HepG2 (cell line): ENCODE results near the gene FOSL2. TPM values are rescaled to one million over a fixed set of nuclear protein-coding genes. Genes with fewer than 3 reads are reported as not detected.

Source experiments
- ATAC-seq: fragments of 200-7000 bp; cut with Tn5 transposase; 3 replicates; pipeline ENCODE4 v1.9.1; 2020; ENCODE audit warnings: mild to moderate bottlenecking, moderate library complexity
- BruUV-seq: library from RNA; stranded (reverse); fragments of 400-500 nt; replicated peaks from 2 replicates; lab custom pipeline; 2021; lab: Mats Ljungman, UMichigan
- CTCF ChIA-PET: fragments of 300-600 bp; formaldehyde crosslinking; extraction: SDS; loops from one replicate; lab custom pipeline; 2021; ENCODE audit warnings: low total read pairs, inconsistent platforms, low intra/inter-chr PET ratio; lab: Yijun Ruan, JAX
- POLR2A ChIA-PET: fragments of 350-600 bp; sonication (Branson Sonifier 250); formaldehyde crosslinking; loops from one replicate; lab custom pipeline; 2020; ENCODE audit warnings: antibody characterized with exemption, inconsistent platforms; lab: Yijun Ruan, JAX
- DNase-seq: peaks from one replicate; pipeline ENCODE4 v3.0.0-alpha.2; 2015; ENCODE audit warnings: low spot score
- FAIRE-seq: peaks from 3 replicates; lab custom pipeline; 2011; peaks lifted over from hg19 to GRCh38; lab: Jason Lieb, UNC
- H2AFZ ChIP-seq: one replicate; pipeline ENCODE4 v1.6.1; 2011; ENCODE audit warnings: low read length, inconsistent platforms
- H3K27ac ChIP-seq: fragments of 300-600 bp; 3 replicates; pipeline ENCODE4 v1.8.0; 2011; ENCODE audit warnings: mixed run types, mild to moderate bottlenecking, mixed read lengths, low read length, inconsistent platforms; ENCODE audit not compliant: insufficient read depth; ENCODE audit errors: extremely low read length
- H3K27me3 ChIP-seq, 2 experiments: fragments of 200-600 bp in 1 of 2; 2 replicates in 1 of 2; 3 replicates in 1 of 2; pipeline versions ENCODE4 v1.6.0 to v1.8.0; 2011; ENCODE audit warnings: low read length in 2 of 2, mild to moderate bottlenecking in 2 of 2, moderate library complexity in 2 of 2, inconsistent platforms in 1 of 2; ENCODE audit not compliant: insufficient read depth in 2 of 2, control insufficient read depth in 1 of 2
- H3K36me3 ChIP-seq, 2 experiments: fragments of 200-600 bp in 1 of 2; replicated peaks in 1 of 2; 2 replicates in 1 of 2; 3 replicates in 1 of 2; pipeline versions ENCODE4 v1.5.1 to v1.8.0; 2011; ENCODE audit warnings: low read length in 2 of 2, inconsistent platforms in 1 of 2; ENCODE audit not compliant: insufficient read depth in 2 of 2, control insufficient read depth in 1 of 2
- H3K4me1 ChIP-seq: 2 replicates; pipeline ENCODE4 v1.5.1; 2012; ENCODE audit warnings: low read length, inconsistent platforms; ENCODE audit not compliant: insufficient read depth
- H3K4me2 ChIP-seq: 2 replicates; pipeline ENCODE4 v1.6.0; 2011; ENCODE audit warnings: low read depth, low read length, inconsistent platforms
- H3K4me3 ChIP-seq, 3 experiments: fragments of 200-600 bp in 1 of 3; sonication (generic), shearing (Covaris generic) in 1 of 3; replicated peaks in 1 of 3; 2 replicates each; pipeline ENCODE4 v1.5.1; 2011 to 2016; ENCODE audit warnings: low read length in 3 of 3, inconsistent platforms in 2 of 3, low read depth in 2 of 3, mild to moderate bottlenecking in 2 of 3, control low read depth in 1 of 3, mixed read lengths in 1 of 3; ENCODE audit not compliant: insufficient read depth in 1 of 3
- H3K79me2 ChIP-seq: one replicate; pipeline ENCODE4 v1.6.1; 2011; ENCODE audit warnings: low read length, inconsistent platforms; ENCODE audit not compliant: insufficient read depth
- H3K9ac ChIP-seq: 2 replicates; pipeline ENCODE4 v1.6.0; 2011; ENCODE audit warnings: mild to moderate bottlenecking, low read depth, low read length, inconsistent platforms; ENCODE audit not compliant: insufficient read depth
- H3K9me3 ChIP-seq: 2 replicates; pipeline ENCODE4 v1.5.1; 2012; ENCODE audit warnings: mild to moderate bottlenecking, low read length
- H4K20me1 ChIP-seq: 2 replicates; pipeline ENCODE4 v1.6.0; 2011; ENCODE audit warnings: inconsistent platforms, mild to moderate bottlenecking, low read length, moderate library complexity; ENCODE audit not compliant: insufficient read depth
- CBFB ChIP-seq: sonication (generic); formaldehyde crosslinking; IDR thresholded peaks from 2 replicates; pipeline ENCODE4 v1.4.0; 2020; ENCODE audit warnings: missing genetic modification reagents
- CENPBD1 ChIP-seq: sonication (generic); formaldehyde crosslinking; IDR thresholded peaks from 2 replicates; pipeline ENCODE4 v1.8.0; 2022; ENCODE audit warnings: missing genetic modification reagents, low read depth, mild to moderate bottlenecking, borderline replicate concordance
- ELK4 ChIP-seq: sonication (generic); formaldehyde crosslinking; IDR thresholded peaks from 2 replicates; pipeline ENCODE4 v1.9.0; 2021; ENCODE audit warnings: missing genetic modification reagents, borderline replicate concordance
- FOXJ3 ChIP-seq: sonication (generic); formaldehyde crosslinking; IDR thresholded peaks from 2 replicates; pipeline ENCODE4 v1.4.0; 2020; ENCODE audit warnings: missing genetic modification reagents, mild to moderate bottlenecking, borderline replicate concordance
- GABPB1 ChIP-seq: IDR thresholded peaks from 2 replicates; pipeline ENCODE4 v1.6.1; 2016; ENCODE audit warnings: mild to moderate bottlenecking, missing genetic modification reagents, moderate library complexity, missing compliant biosample characterization
- HOMEZ ChIP-seq: IDR thresholded peaks from 2 replicates; pipeline ENCODE4 v1.6.1; 2016; ENCODE audit warnings: low read depth
- RBFOX2 ChIP-seq: fragments of 200-400 bp; formaldehyde crosslinking; IDR thresholded peaks from 2 replicates; pipeline ENCODE4 v1.6.1; 2017; ENCODE audit warnings: low read depth, mild to moderate bottlenecking, low read length
- REXO4 ChIP-seq: sonication (generic); formaldehyde crosslinking; IDR thresholded peaks from 2 replicates; pipeline ENCODE4 v1.8.0; 2022; ENCODE audit warnings: missing genetic modification reagents, mild to moderate bottlenecking, borderline replicate concordance
- SAFB2 ChIP-seq: sonication (generic); formaldehyde crosslinking; IDR thresholded peaks from 2 replicates; pipeline ENCODE4 v1.5.1; 2020; ENCODE audit warnings: missing genetic modification reagents, low read depth, mild to moderate bottlenecking, borderline replicate concordance
- SUZ12 ChIP-seq: fragments of 150-350 bp; IDR thresholded peaks from 2 replicates; pipeline ENCODE4 v1.6.1; 2014; ENCODE audit warnings: low read depth, low read length
- TAF15 ChIP-seq: fragments of 200-400 bp; formaldehyde crosslinking; IDR thresholded peaks from one replicate; pipeline ENCODE4 v1.6.1; 2018; ENCODE audit warnings: mild to moderate bottlenecking, low read depth, low read length; ENCODE audit not compliant: poor library complexity, severe bottlenecking
- TRAFD1 ChIP-seq: sonication (generic); formaldehyde crosslinking; IDR thresholded peaks from 2 replicates; pipeline ENCODE4 v1.5.1; 2020; ENCODE audit warnings: missing genetic modification reagents, mild to moderate bottlenecking, borderline replicate concordance
- USF2 ChIP-seq, 2 experiments: sonication (generic) in 1 of 2; formaldehyde crosslinking in 1 of 2; IDR thresholded peaks; 2 replicates each; pipeline versions ENCODE4 v1.5.1 to v1.6.1; 2011 to 2020; ENCODE audit warnings: borderline replicate concordance in 1 of 2, low read depth in 1 of 2, low read length in 1 of 2, mild to moderate bottlenecking in 1 of 2, missing genetic modification reagents in 1 of 2, moderate library complexity in 1 of 2
- ZFP36L2 ChIP-seq: sonication (generic); formaldehyde crosslinking; IDR thresholded peaks from 2 replicates; pipeline ENCODE4 v1.4.0; 2020; ENCODE audit warnings: missing genetic modification reagents
- ZFP37 ChIP-seq: sonication (generic); formaldehyde crosslinking; IDR thresholded peaks from 2 replicates; pipeline ENCODE4 v1.4.0; 2020; ENCODE audit warnings: missing genetic modification reagents, borderline replicate concordance
- ZNF530 ChIP-seq: sonication (generic); formaldehyde crosslinking; IDR thresholded peaks from 2 replicates; pipeline ENCODE4 v1.5.0; 2020; ENCODE audit warnings: low read depth, mild to moderate bottlenecking, missing genetic modification reagents
- ZNF567 ChIP-seq: sonication (generic); formaldehyde crosslinking; IDR thresholded peaks from 2 replicates; pipeline ENCODE4 v1.8.1; 2023; ENCODE audit warnings: mild to moderate bottlenecking, missing genetic modification reagents, borderline replicate concordance
- WGBS: methylation state at CpG from one replicate; pipeline ENCODE4 v1.1.6; 2017; ENCODE audit warnings: low lambda C conversion rate; 5-methylcytosine and 5-hydroxymethylcytosine counted together
- in situ Hi-C: cut with HindIII; loops from 2 replicates; pipeline ENCODE4 v1.10.0; 2017; ENCODE audit warnings: low pct_unique_long_range_greater_than_20kb; ENCODE audit not compliant: extremely low pct_ligation_motif_present
- intact Hi-C: fragments of 100-400 bp; cut with micrococcal nuclease; formaldehyde crosslinking; loops from one replicate; pipeline ENCODE4 v1.10.0; 2022; ENCODE audit not compliant: unreplicated experiment
- polyA plus RNA-seq, 8 experiments: library from polyadenylated mRNA; depleted of rRNA in 3 of 8; stranded (reverse) in 7 of 8; unstranded in 1 of 8; fragments of >200 nt; fragmentation: Illumina TruSeq in 4 of 8; extraction: Trizol in 4 of 8; gene quantifications; 2 replicates each; pipeline versions ENCODE4 v1.2.1 to v1.2.3, GENCODE V29; 2011 to 2016; ENCODE audit warnings: low read depth in 4 of 8, missing spikeins in 1 of 8, mixed read lengths in 1 of 8; ENCODE audit not compliant: insufficient read depth in 1 of 8
- total RNA-seq, 5 experiments: library from RNA; depleted of rRNA; stranded (reverse); fragments of >200 nt; fragmentation: Illumina TruSeq; extraction: Trizol; gene quantifications; 2 replicates each; pipeline ENCODE4 v1.2.3, GENCODE V29; 2016; ENCODE audit warnings: low read depth in 1 of 5

The FOSL2 gene
- total and polyA plus RNA-seq, 2 of the 13 experiments (the other 11 are each of a cell fraction or from before 2014, with no cell fraction given), result 3.4 to 18.1 TPM

- Histone ChIP-seq H3K9me3 (no peaks in the 10 kb centered on the region), H3K27ac (no peak overlapping the region), H4K20me1 (peaks cover 80% of the 10 kb centered on the region), H3K79me2 (peaks cover 67% of the 10 kb centered on the region), H3K27me3 (no peaks in the 10 kb centered on the region; a peak in 1 of 5 replicates), H3K9ac (no peak overlapping the region), H3K36me3 (peaks cover 24 to 43% of the 10 kb centered on the region in 2 experiments), H3K4me3 (no peak overlapping the region), H3K4me1 (peaks cover 55% of the 10 kb centered on the region), H3K4me2 (no peak overlapping the region), H2AFZ (no peak overlapping the region)
- DNase-seq (no peak), ATAC-seq (no peak), FAIRE-seq (no peak)
- TF ChIP-seq CBFB (CRISPR knock-in tag), result no peak
- no peak for TF ChIP-seq SUZ12
- TF ChIP-seq HOMEZ (CRISPR knock-in tag), result no peak
- TF ChIP-seq ELK4, result no peak
- TF ChIP-seq USF2 (IDR thresholded peaks at IDR 0.05; ENCODE audit: low read depth, low read length), result no peak
- no peak for TF ChIP-seq USF2 (CRISPR knock-in tag; IDR thresholded peaks at IDR 0.05; ENCODE audit: borderline replicate concordance)
- TF ChIP-seq ZNF530 (CRISPR knock-in tag), result no peak
- TF ChIP-seq TRAFD1 (CRISPR knock-in tag), result no peak
- TF ChIP-seq ZNF567 (CRISPR knock-in tag), result no peak
- TF ChIP-seq SAFB2 (CRISPR knock-in tag), result no peak
- TF ChIP-seq CENPBD1 (CRISPR knock-in tag), result no peak
- TF ChIP-seq ZFP37 (CRISPR knock-in tag), result no peak
- no peak for TF ChIP-seq FOXJ3 (CRISPR knock-in tag)
- no peak for TF ChIP-seq ZFP36L2 (CRISPR knock-in tag)
- no peak for TF ChIP-seq RBFOX2
- no peak for TF ChIP-seq GABPB1
- no peak for TF ChIP-seq REXO4 (CRISPR knock-in tag)
- TF ChIP-seq TAF15, result no peak
- in situ Hi-C loops, result loop anchor here (10.0 kb wide), 1 partner anchor 516 kb away; no protein-coding TSS in a partner anchor
- WGBS, result 90% methylated on average over 8 of the region's 8 CpGs
- CTCF ChIA-PET, result no interaction called here
- BruUV-seq, result no TSS peak
- POLR2A ChIA-PET, result no interaction called here
- intact Hi-C loops, result no loop called here
These were observed 7.8 kb downstream of the FOSL2 start for GRCh38 chr2:28400419-28400818.
